Muscle of arm (tissue), 14 donors: ENCODE data around the gene ARPIN. TPM values are rescaled to one million over a fixed set of nuclear protein-coding genes. Genes with fewer than 3 reads are reported as not detected.
"Not testable (repeated sequence)": the region's sequence is repeated elsewhere in the genome, so short reads cannot be mapped to it uniquely, and the experiment has no call there.

Experiments
- DNase-seq: peaks from one replicate; pipeline ENCODE4 v3.0.0-alpha.2; 2013
- long read RNA-seq, 11 donors: transcript quantifications; one replicate each; lab custom pipeline, GENCODE V29; 2026
- polyA plus RNA-seq, 12 donors: library from polyadenylated mRNA; unstranded; fragments of 120-200 nt; gene quantifications; one replicate each; pipeline ENCODE4 v1.2.1, GENCODE V29; 2013; ENCODE audit not compliant: insufficient read length in 12 of 12

ARPIN gene
- polyA plus RNA-seq, result 10 to 100 TPM in 11 of 12 donors, not detected in 1; 13.7 to 27.1 (median 17.7) TPM
- long read RNA-seq, donor 1, full-length matches to known transcripts, result 8 of 8 reads
- long read RNA-seq, donor 1, partial matches to known transcripts, result 0 of 8 reads
- long read RNA-seq, donor 1, other reads (novel, unspliced or antisense), result 0 of 8 reads
- long read RNA-seq, donor 2, full-length matches to known transcripts, result 3 of 3 reads
- long read RNA-seq, donor 2, partial matches to known transcripts, result 0 of 3 reads
- long read RNA-seq, donor 2, other reads (novel, unspliced or antisense), result 0 of 3 reads
- long read RNA-seq, donor 3, full-length matches to known transcripts, result 2 of 2 reads
- long read RNA-seq, donor 3, partial matches to known transcripts, result 0 of 2 reads
- long read RNA-seq, donor 3, other reads (novel, unspliced or antisense), result 0 of 2 reads
- long read RNA-seq, donor 4, full-length matches to known transcripts, result 2 of 2 reads
- long read RNA-seq, donor 4, partial matches to known transcripts, result 0 of 2 reads
- long read RNA-seq, donor 4, other reads (novel, unspliced or antisense), result 0 of 2 reads
- long read RNA-seq, donor 5, full-length matches to known transcripts, result 6 of 6 reads
- long read RNA-seq, donor 5, partial matches to known transcripts, result 0 of 6 reads
- long read RNA-seq, donor 5, other reads (novel, unspliced or antisense), result 0 of 6 reads
- long read RNA-seq, donor 6, full-length matches to known transcripts, result 1 of 1 reads
- long read RNA-seq, donor 6, partial matches to known transcripts, result 0 of 1 reads
- long read RNA-seq, donor 6, other reads (novel, unspliced or antisense), result 0 of 1 reads
- long read RNA-seq, donor 7, full-length matches to known transcripts, result 5 of 5 reads
- long read RNA-seq, donor 7, partial matches to known transcripts, result 0 of 5 reads
- long read RNA-seq, donor 7, other reads (novel, unspliced or antisense), result 0 of 5 reads
- long read RNA-seq, donor 8, full-length matches to known transcripts, result 2 of 2 reads
- long read RNA-seq, donor 8, partial matches to known transcripts, result 0 of 2 reads
- long read RNA-seq, donor 8, other reads (novel, unspliced or antisense), result 0 of 2 reads
- long read RNA-seq, donor 9, full-length matches to known transcripts, result 2 of 2 reads
- long read RNA-seq, donor 9, partial matches to known transcripts, result 0 of 2 reads
- long read RNA-seq, donor 9, other reads (novel, unspliced or antisense), result 0 of 2 reads
- long read RNA-seq, donor 10, full-length matches to known transcripts, result 4 of 4 reads
- long read RNA-seq, donor 10, partial matches to known transcripts, result 0 of 4 reads
- long read RNA-seq, donor 10, other reads (novel, unspliced or antisense), result 0 of 4 reads
- long read RNA-seq, donor 11, full-length matches to known transcripts, result 4 of 4 reads
- long read RNA-seq, donor 11, partial matches to known transcripts, result 0 of 4 reads
- long read RNA-seq, donor 11, other reads (novel, unspliced or antisense), result 0 of 4 reads

GRCh38 chr15:89912674-89913396 lies at the start of gene ARPIN:
Gene ARPIN (minus strand): TSS chr15:89912952. CDS start chr15:89912835, 117 bp downstream.
- DNase-seq, result peak; percentile 55

GRCh38 chr15:89958107-89958805 lies 45.5 kb upstream of the ARPIN start:
- no peak for DNase-seq

- DNase-seq, result not testable (repeated sequence)
Measured at GRCh38 chr15:89955449-89955998, 42.8 kb upstream of the ARPIN start.

- no peak for DNase-seq
Measured at GRCh38 chr15:89954541-89954940, 41.8 kb upstream of the ARPIN start.

GRCh38 chr15:89948796-89949195 lies 36.0 kb upstream of the ARPIN start:
- DNase-seq, result no peak

DNA sequence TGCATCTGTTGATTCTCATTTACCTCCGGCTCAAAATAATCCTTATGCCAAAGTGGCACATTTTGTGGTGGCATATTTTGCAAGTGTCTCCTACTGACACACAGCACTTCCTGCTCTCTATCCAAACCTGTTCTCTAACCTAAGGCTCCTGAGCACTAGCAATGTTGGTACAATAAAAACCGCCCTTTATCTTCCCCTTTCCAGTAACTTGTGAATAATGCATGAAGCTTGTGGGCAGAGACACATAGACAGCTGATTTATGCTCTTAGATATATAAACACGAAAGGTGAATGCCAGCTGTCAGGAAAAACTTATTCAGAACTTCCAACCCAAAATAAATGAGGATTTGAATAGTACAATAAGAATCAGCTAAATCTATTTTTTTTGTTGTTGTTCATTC lies 34.6 kb upstream of the ARPIN start:
- no peak for DNase-seq

DNA sequence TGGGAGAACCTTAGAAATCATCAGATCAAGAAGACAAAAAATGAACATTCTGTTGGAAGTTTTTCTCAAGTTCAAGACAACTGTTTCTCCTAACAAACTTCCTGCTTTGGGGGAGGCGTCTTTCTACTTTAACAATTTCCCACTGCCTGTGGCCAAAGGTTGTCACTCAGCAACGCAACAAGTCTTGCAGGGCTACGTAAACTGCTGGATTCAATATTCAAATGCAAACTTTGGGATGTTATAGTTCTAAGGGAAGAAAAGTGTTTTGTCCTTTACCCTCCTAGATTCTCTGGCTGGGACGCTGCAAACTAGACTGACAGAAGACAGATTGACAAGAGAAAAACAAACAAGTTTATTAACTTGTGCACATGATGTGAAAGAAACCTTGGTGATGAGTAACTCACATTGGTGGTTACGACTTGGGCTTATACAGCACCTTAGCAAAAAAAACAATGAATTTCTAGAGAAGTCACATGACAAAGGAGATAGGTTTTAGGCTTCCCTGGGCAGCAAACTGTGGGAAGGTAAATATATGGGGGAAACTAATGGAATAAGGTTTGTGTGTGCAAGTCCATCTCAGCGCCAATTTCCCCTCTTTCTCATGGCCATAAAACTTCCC lies 34.0 kb upstream of the ARPIN start:
- no peak for DNase-seq

- not testable (repeated sequence) for DNase-seq
Measured at GRCh38 chr15:89943721-89944120, 31.0 kb upstream of the ARPIN start.

DNA sequence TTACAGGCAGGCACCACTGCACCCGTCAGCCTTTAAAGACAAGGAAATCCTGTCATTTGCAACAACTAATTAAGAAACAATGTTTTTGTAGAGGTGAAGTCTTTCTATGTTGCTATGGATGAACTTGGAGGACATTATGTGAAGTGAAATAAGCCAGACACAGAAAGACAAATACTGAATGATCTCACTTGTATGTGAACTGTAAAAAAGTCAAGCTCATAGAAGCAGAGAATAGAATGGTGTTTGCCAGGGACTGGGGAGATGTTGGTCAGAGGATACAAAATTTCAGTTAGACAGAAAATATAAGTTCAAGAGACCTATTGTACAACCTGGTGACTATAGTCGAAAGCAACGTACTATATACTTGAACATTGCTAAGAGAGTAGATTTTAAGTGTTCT lies 27.2 kb upstream of the ARPIN start:
- DNase-seq, result no peak

DNA sequence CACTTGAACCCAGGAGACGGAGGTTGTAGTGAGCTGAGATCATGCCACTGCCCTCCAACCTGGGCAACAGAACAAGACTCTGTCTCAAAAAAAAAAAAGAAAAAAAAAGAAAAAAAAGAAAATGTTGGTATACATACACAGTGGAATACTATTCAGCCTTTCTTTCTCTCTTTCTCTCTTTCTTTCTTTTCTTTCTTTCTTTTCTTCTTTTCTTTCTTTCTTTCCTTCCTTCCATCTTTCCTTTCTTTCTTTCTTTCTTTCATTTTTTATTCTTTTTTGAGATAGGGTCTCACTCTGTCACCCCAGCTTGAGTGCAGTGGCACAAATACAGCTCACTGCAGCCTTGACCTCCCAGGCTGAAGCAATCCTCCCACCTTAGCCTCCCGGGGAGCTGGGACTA lies 26.6 kb upstream of the ARPIN start:
- DNase-seq, result not testable (repeated sequence)

- DNase-seq, result no peak
Measured at GRCh38 chr15:89937365-89938350, 24.9 kb upstream of the ARPIN start.

GRCh38 chr15:89936786-89937265 lies 24.1 kb upstream of the ARPIN start:
- DNase-seq, result no peak

DNA sequence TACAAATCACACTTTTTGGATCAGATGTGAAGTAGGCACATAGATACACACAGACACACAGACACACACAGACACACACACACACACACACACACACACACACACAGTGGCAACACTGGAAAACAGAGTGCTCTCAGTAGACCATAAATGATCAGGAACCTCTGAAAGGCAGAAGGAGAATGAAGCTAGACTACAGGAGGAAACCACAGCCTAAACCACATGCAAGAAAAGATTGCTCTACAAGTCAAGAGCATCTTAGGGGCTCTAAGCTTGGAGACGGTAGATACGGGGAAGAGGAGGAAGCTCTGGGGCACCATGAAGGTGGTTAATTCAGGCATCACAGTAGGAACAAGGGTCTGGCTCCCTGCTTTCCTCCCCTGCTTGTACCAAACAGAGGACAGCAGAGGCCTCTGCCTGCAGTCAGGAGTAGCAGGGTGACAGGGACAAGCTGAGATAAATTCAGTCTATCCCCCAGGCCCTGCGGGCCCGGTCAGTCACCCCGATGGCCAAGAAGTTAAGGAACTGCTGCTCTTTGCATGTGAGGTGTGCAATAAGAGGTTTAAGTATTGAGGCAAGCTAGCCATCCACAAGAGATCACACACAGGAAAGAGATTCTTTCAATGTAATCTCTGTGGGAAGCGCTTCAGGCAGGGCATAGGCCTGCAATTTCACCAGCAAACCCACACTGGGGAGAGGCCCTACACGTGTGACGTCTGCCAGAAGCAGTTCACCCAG lies 23.5 kb upstream of the ARPIN start:
- DNase-seq, result no peak

DNA sequence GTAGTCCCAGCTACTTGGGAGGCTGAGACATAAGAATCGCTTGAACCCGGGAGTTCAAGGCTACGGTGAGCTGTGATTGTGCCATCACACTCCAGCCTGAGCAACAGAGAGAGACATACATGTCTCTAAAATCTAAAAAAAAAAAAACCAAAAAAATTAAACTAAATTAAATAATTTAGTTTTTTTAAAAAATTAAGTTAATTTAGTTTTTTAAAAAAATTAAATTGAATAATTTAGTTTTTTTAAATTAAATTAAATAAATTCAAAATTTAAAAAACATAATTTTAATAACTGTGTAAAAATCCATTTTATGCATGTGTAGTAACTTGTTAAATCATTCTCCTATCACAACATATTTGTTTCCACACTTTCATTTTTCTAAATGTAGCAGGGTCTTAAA lies 20.1 kb upstream of the ARPIN start:
- no peak for DNase-seq

DNA sequence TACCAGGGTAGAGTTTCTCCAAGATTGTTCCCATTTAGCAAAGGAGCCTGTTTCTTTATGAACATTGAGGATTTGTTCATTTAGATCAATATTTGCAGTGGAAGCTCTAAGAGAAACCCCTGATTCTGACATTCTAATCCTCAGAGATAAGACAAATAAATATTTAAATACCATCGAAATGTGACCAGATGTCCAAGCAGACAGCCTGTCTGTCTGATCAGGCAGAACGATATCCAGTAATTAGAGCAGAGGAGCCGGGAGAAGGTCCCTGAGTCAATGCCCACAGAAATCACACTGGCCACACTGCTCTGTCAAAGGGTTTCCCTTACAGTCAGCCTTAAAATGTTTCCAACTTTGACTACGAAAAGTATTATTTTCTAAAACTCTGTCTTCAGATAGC lies 15.7 kb upstream of the ARPIN start:
- DNase-seq, result no peak

DNA sequence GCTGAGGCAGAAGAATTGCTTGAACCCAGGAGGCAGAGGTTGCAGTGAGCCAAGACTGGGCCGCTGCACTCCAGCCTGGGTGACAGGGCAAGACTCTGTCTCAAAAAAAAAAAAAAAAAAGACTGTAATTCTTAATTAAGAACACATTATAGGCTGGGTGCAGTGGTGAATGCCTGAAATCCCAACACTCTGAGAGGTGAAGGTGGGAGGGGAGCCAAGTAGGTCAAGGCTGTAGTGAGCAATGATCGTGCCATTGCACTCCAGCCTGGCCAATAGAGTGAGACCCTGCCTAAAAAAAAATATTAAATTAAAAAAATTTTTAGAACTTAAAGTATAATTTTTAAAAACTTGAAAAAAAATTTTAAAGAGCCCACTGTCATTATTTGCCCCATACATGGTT lies 13.4 kb upstream of the ARPIN start:
- DNase-seq, result no peak

DNA sequence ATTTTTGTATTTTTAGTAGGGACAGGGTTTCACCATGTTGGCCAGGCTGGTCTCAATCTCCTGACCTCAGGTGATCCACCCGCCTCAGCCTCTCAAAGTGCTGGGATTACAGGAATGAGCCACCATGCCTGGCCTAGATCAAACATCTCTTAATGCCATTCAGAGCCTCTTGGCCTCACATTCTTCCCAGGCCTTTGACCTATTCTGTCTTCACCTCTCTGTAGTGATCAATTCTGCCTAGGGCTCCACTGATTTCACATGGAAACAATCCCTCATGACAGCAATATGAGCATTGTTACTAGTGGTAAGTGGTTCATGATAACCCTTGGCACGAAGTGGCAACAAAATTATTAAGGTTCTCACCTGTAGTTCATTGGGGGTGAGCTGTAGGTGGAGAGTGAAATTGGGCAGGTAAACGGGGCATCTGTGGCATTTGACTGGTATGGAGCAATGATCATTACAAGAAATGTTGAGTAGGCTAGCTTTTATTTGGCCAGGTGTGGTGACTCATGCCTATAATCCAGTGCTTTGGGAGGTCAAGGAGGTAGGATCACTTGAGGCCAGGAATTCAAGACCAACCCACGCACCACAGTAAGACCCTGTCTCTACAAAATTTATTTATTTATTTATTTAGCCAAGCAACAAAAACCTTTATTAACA lies 4.8 kb upstream of the ARPIN start:
- DNase-seq, result no peak
